Measurements from ENCODE around the gene MRPL12. TPM values are rescaled to one million over a fixed set of nuclear protein-coding genes. Genes with fewer than 3 reads are reported as not detected.

Gene MRPL12
- total and polyA plus RNA-seq, 2 of the 13 experiments (the other 11 are each of a cell fraction or from before 2014, with no cell fraction given), result 39.1 to 94.1 TPM

DNA sequence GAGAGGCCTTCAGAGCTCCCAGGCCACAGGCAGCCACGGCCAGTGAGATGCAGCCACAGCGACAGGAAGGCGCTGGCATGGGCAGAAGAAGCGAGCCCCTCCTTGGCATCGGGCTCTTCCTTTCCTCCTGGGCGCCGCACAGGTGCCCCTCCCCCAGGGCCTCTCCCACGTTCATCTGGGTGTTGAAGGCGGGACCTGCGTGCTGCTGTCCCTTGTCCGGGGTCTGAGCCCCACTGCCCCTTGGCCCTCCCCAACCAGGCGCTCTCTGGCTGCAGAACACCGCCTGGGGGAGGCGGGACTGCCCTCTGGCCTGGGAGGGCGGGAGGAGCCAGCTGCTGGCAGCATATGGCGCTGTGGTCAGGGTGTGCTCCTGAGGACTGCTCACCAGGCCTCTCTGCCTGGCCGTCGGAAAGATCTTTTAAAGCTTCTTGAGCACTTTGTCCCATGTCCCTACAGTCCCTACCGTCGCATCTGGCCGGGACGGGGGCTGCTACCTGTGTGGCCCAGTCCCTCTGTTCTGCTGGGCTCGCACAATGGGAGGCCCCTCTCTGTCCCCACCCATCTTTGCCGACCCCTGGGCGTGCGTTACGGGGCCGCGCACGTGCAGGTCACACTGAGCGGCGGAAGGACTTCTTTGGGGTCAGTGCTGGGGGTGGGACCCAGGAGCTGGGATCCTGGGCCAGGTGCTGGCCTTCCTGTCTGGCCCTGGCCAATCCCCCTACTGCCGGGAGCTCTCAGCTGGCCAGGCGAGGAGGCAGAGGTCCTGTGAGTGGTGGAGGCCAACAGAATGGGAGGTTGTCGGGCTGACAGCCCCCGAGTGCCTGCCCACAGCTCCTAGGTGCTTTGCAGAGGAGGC, 10.6 kb downstream of the MRPL12 start (continued):
- TF ChIP-seq, protein P1, sequence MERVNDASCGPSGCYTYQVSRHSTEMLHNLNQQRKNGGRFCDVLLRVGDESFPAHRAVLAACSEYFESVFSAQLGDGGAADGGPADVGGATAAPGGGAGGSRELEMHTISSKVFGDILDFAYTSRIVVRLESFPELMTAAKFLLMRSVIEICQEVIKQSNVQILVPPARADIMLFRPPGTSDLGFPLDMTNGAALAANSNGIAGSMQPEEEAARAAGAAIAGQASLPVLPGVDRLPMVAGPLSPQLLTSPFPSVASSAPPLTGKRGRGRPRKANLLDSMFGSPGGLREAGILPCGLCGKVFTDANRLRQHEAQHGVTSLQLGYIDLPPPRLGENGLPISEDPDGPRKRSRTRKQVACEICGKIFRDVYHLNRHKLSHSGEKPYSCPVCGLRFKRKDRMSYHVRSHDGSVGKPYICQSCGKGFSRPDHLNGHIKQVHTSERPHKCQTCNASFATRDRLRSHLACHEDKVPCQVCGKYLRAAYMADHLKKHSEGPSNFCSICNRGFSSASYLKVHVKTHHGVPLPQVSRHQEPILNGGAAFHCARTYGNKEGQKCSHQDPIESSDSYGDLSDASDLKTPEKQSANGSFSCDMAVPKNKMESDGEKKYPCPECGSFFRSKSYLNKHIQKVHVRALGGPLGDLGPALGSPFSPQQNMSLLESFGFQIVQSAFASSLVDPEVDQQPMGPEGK (CRISPR knock-in tag; IDR thresholded peaks at IDR 0.05), result peak; percentile 97
- peak; percentile 64; the same call in 1 of the 2 replicates for TF ChIP-seq KMT2B (CRISPR knock-in tag; IDR thresholded peaks at IDR 0.05)
- TF ChIP-seq, protein P2, sequence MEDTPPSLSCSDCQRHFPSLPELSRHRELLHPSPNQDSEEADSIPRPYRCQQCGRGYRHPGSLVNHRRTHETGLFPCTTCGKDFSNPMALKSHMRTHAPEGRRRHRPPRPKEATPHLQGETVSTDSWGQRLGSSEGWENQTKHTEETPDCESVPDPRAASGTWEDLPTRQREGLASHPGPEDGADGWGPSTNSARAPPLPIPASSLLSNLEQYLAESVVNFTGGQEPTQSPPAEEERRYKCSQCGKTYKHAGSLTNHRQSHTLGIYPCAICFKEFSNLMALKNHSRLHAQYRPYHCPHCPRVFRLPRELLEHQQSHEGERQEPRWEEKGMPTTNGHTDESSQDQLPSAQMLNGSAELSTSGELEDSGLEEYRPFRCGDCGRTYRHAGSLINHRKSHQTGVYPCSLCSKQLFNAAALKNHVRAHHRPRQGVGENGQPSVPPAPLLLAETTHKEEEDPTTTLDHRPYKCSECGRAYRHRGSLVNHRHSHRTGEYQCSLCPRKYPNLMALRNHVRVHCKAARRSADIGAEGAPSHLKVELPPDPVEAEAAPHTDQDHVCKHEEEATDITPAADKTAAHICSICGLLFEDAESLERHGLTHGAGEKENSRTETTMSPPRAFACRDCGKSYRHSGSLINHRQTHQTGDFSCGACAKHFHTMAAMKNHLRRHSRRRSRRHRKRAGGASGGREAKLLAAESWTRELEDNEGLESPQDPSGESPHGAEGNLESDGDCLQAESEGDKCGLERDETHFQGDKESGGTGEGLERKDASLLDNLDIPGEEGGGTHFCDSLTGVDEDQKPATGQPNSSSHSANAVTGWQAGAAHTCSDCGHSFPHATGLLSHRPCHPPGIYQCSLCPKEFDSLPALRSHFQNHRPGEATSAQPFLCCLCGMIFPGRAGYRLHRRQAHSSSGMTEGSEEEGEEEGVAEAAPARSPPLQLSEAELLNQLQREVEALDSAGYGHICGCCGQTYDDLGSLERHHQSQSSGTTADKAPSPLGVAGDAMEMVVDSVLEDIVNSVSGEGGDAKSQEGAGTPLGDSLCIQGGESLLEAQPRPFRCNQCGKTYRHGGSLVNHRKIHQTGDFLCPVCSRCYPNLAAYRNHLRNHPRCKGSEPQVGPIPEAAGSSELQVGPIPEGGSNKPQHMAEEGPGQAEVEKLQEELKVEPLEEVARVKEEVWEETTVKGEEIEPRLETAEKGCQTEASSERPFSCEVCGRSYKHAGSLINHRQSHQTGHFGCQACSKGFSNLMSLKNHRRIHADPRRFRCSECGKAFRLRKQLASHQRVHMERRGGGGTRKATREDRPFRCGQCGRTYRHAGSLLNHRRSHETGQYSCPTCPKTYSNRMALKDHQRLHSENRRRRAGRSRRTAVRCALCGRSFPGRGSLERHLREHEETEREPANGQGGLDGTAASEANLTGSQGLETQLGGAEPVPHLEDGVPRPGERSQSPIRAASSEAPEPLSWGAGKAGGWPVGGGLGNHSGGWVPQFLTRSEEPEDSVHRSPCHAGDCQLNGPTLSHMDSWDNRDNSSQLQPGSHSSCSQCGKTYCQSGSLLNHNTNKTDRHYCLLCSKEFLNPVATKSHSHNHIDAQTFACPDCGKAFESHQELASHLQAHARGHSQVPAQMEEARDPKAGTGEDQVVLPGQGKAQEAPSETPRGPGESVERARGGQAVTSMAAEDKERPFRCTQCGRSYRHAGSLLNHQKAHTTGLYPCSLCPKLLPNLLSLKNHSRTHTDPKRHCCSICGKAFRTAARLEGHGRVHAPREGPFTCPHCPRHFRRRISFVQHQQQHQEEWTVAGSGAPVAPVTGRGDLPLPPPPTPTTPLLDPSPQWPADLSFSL (CRISPR knock-in tag; IDR thresholded peaks at IDR 0.05), result no peak
- TF ChIP-seq, protein P3, sequence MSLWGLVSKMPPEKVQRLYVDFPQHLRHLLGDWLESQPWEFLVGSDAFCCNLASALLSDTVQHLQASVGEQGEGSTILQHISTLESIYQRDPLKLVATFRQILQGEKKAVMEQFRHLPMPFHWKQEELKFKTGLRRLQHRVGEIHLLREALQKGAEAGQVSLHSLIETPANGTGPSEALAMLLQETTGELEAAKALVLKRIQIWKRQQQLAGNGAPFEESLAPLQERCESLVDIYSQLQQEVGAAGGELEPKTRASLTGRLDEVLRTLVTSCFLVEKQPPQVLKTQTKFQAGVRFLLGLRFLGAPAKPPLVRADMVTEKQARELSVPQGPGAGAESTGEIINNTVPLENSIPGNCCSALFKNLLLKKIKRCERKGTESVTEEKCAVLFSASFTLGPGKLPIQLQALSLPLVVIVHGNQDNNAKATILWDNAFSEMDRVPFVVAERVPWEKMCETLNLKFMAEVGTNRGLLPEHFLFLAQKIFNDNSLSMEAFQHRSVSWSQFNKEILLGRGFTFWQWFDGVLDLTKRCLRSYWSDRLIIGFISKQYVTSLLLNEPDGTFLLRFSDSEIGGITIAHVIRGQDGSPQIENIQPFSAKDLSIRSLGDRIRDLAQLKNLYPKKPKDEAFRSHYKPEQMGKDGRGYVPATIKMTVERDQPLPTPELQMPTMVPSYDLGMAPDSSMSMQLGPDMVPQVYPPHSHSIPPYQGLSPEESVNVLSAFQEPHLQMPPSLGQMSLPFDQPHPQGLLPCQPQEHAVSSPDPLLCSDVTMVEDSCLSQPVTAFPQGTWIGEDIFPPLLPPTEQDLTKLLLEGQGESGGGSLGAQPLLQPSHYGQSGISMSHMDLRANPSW (CRISPR knock-in tag; IDR thresholded peaks at IDR 0.05; ENCODE audit: borderline replicate concordance), result peak; percentile 76; the same call in 1 of the 2 replicates
- no peak for TF ChIP-seq ZNF614 (CRISPR knock-in tag; IDR thresholded peaks at IDR 0.05; ENCODE audit: borderline replicate concordance)
- TF ChIP-seq MZF1 (CRISPR knock-in tag; IDR thresholded peaks at IDR 0.05; ENCODE audit: borderline replicate concordance), result peak; percentile 93; the same call in 1 of the 2 replicates
- TF ChIP-seq LCORL (IDR thresholded peaks at IDR 0.05), result no peak
- peak; percentile 59 for TF ChIP-seq LCORL (CRISPR knock-in tag; IDR thresholded peaks at IDR 0.05)
- peak; percentile 68; the same call in 1 of the 2 replicates for TF ChIP-seq ZNF563 (CRISPR knock-in tag; IDR thresholded peaks at IDR 0.05)
- peak; percentile 55; the same call in 1 of the 3 replicates for TF ChIP-seq MXI1 (IDR thresholded peaks at IDR 0.05; ENCODE audit: borderline replicate concordance, low read depth, low read length)
- peak; percentile 79; the same call in 1 of the 2 replicates for TF ChIP-seq HES4 (CRISPR knock-in tag; IDR thresholded peaks at IDR 0.05; ENCODE audit: borderline replicate concordance)
- TF ChIP-seq CC2D1A (CRISPR knock-in tag; IDR thresholded peaks at IDR 0.05), result no peak
- TF ChIP-seq CAMTA2 (CRISPR knock-in tag; IDR thresholded peaks at IDR 0.05; ENCODE audit: borderline replicate concordance), result peak; percentile 76

Data from HepG2 (cell line).